Hepatocyte (in vitro differentiated cells): ENCODE results near the gene PHOX2A. TPM values are rescaled to one million over a fixed set of nuclear protein-coding genes. Genes with fewer than 3 reads are reported as not detected.

ENCODE experiments used
- DNase-seq: peaks from one replicate; pipeline ENCODE4 v3.0.0-alpha.2; 2016; ENCODE audit warnings: low spot score
- H2AFZ ChIP-seq: fragments of 200-600 bp; sonication (generic); 2 replicates; pipeline ENCODE4 v1.6.0; 2016; ENCODE audit warnings: antibody characterized with exemption, mild to moderate bottlenecking
- H3K27ac ChIP-seq: fragments of 200-600 bp; sonication (generic); 2 replicates; pipeline ENCODE4 v1.5.1; 2016; ENCODE audit warnings: mild to moderate bottlenecking
- H3K27me3 ChIP-seq: fragments of 200-600 bp; sonication (generic); 2 replicates; pipeline ENCODE4 v1.6.1; 2016
- H3K36me3 ChIP-seq: fragments of 200-600 bp; sonication (generic); replicated peaks from 2 replicates; pipeline ENCODE4 v1.5.1; 2016; ENCODE audit warnings: low read depth; ENCODE audit not compliant: insufficient read depth
- H3K4me1 ChIP-seq: fragments of 200-600 bp; sonication (generic); 2 replicates; pipeline ENCODE4 v1.5.1; 2016; ENCODE audit warnings: mild to moderate bottlenecking, moderate library complexity; ENCODE audit not compliant: insufficient read depth
- H3K4me2 ChIP-seq: fragments of 200-600 bp; sonication (generic); 2 replicates; pipeline ENCODE4 v1.6.0; 2016
- H3K4me3 ChIP-seq: fragments of 200-600 bp; sonication (generic); 2 replicates; pipeline ENCODE4 v1.5.1; 2016; ENCODE audit warnings: mild to moderate bottlenecking
- H3K79me2 ChIP-seq: fragments of 200-600 bp; sonication (generic); 2 replicates; pipeline ENCODE4 v1.6.0; 2017; ENCODE audit warnings: mild to moderate bottlenecking
- H3K9me2 ChIP-seq: fragments of 200-600 bp; sonication (generic); replicated peaks from 2 replicates; pipeline ENCODE4 v1.6.0; 2017; ENCODE audit warnings: mild to moderate bottlenecking; ENCODE audit not compliant: insufficient read depth
- H3K9me3 ChIP-seq: fragments of 200-600 bp; sonication (generic); 2 replicates; pipeline ENCODE4 v1.5.1; 2016; ENCODE audit warnings: low read depth, mild to moderate bottlenecking
- H4K20me1 ChIP-seq: fragments of 200-600 bp; sonication (generic); 2 replicates; pipeline ENCODE4 v1.6.0; 2016; ENCODE audit warnings: mild to moderate bottlenecking; ENCODE audit not compliant: insufficient read depth, poor library complexity, severe bottlenecking
- CTCF ChIP-seq: fragments of 200-600 bp; sonication (generic); IDR thresholded peaks from 2 replicates; pipeline ENCODE4 v1.5.1; 2016; ENCODE audit warnings: antibody characterized with exemption, mild to moderate bottlenecking; ENCODE audit not compliant: poor library complexity
- EZH2 ChIP-seq: fragments of 200-600 bp; sonication (generic); IDR thresholded peaks from 2 replicates; pipeline ENCODE4 v1.6.1; 2016; ENCODE audit warnings: antibody characterized with exemption, mild to moderate bottlenecking, borderline replicate concordance
- EZH2phosphoT487 ChIP-seq: fragments of 200-600 bp; sonication (generic); IDR thresholded peaks from one replicate; pipeline ENCODE4 v1.6.1; 2018; ENCODE audit warnings: antibody characterized with exemption, mild to moderate bottlenecking, low read depth, moderate library complexity; ENCODE audit not compliant: unreplicated experiment, severe bottlenecking
- WGBS: methylation state at CpG from one replicate; pipeline ENCODE4 v1.1.6; 2016; ENCODE audit warnings: low lambda C conversion rate; ENCODE audit errors: missing lambda C conversion rate; 5-methylcytosine and 5-hydroxymethylcytosine counted together
- polyA plus RNA-seq: library from polyadenylated mRNA; unstranded; fragments of >200 nt; fragmentation: Nextera tagmentation; extraction: Ambion mirVana; gene quantifications from 2 replicates; pipeline ENCODE4 v1.2.1, GENCODE V29; 2016
- total RNA-seq: library from RNA; depleted of rRNA; stranded (reverse); fragments of >200 nt; gene quantifications from 2 replicates; pipeline ENCODE4 v1.2.3, GENCODE V29; 2014

Gene PHOX2A
- total and polyA plus RNA-seq, 2 experiments from 2014 or later = not detected

DNA sequence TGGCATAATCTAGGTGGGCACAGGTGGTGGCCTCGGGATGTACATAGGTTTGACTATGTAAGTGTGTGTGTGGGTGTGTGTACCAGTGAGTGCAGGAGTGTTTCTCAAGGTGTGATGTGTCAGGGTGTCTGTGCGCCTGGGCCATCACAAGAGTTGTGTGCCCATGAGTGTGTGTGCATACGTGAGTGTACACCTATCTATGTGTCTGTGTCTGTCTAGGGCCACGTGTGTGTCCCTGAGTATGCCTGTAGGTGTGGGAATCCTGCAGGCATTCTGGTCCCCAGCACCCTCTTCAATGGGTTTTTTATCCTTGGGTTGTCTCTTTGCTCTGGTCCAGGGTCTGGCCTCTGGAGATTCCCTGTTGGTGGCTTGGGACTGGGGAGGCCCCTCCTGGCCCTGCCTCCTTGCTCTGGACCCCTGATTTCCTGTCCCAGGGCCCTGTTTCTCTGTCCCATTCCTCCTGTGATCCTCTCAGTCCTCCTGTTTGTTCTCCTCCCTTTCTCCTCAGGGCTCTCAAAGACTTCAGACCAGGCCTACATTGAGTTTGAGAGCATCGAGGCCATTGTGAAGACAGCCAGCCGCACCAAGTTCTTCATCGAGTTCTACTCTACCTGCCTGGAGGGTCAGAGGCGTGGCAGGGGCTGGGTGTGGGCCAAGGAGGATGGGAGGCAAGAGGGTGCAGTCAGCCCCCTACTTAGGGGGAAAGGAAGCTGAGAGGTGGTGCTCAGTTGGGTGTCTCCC, 10.0 kb downstream of the PHOX2A start:
- no peak overlapping the region for H3K4me3 ChIP-seq
- H3K9me3 ChIP-seq = no peaks in the 10 kb centered on the region
- peaks cover 7% of the 10 kb centered on the region for H3K27me3 ChIP-seq
- TF ChIP-seq EZH2 = no peak
- no peak for TF ChIP-seq CTCF
- no peak for TF ChIP-seq EZH2phosphoT487
- WGBS = 94% methylated on average over 8 of the region's 8 CpGs
- no peak overlapping the region for H2AFZ ChIP-seq
- H3K4me2 ChIP-seq = no peak overlapping the region
- H3K27ac ChIP-seq = no peak overlapping the region
- no peaks in the 10 kb centered on the region for H3K9me2 ChIP-seq
- no peaks in the 10 kb centered on the region for H3K79me2 ChIP-seq
- DNase-seq = no peak
- peaks cover 16% of the 10 kb centered on the region for H4K20me1 ChIP-seq
- peaks cover under 1% of the 10 kb centered on the region for H3K4me1 ChIP-seq
- H3K36me3 ChIP-seq = no peaks in the 10 kb centered on the region

DNA sequence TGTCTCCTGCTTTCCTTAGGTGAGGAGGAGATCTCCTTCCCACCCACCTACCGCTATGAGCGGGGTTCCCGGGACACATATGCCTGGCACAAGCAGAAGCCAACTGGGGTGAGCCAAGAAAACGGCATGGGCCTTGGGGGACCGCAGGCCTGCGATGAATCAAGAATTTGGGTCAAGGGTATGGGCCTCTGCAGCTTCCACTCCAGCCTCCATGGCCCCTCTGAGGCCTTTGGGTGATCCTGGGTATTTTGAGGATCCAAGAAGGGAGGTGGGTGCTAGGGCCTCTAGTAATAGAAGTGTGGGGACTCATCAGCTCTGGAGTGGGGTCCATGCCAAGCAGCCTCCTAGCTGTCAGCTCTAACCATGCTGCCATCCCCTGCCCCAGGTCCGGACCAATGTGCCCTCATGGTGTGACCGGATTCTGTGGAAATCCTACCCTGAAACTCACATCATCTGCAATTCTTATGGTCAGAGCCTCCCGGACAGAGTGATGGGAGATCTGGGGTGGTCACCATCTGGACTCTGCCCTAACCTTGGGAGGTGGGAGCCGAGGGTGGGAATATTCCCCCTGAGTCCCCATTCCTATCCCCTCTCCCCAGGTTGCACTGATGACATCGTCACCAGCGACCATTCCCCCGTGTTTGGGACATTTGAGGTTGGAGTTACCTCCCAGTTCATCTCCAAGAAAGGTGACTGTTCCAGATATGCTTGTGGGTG, 10.8 kb downstream of the PHOX2A start:
- 98% methylated on average over 12 of the region's 13 CpGs for WGBS
- peaks cover under 1% of the 10 kb centered on the region for H3K27me3 ChIP-seq
- H3K4me1 ChIP-seq = no peaks in the 10 kb centered on the region
- H3K4me2 ChIP-seq = no peak overlapping the region
- H4K20me1 ChIP-seq = peaks cover 16% of the 10 kb centered on the region
- H3K4me3 ChIP-seq = no peak overlapping the region
- H3K9me2 ChIP-seq = no peaks in the 10 kb centered on the region
- no peaks in the 10 kb centered on the region for H3K36me3 ChIP-seq
- no peak overlapping the region for H2AFZ ChIP-seq
- DNase-seq = peak; percentile 1
- no peaks in the 10 kb centered on the region for H3K9me3 ChIP-seq
- TF ChIP-seq EZH2phosphoT487 = no peak
- TF ChIP-seq EZH2 = no peak
- no peak for TF ChIP-seq CTCF
- H3K79me2 ChIP-seq = no peaks in the 10 kb centered on the region
- no peak overlapping the region for H3K27ac ChIP-seq

DNA sequence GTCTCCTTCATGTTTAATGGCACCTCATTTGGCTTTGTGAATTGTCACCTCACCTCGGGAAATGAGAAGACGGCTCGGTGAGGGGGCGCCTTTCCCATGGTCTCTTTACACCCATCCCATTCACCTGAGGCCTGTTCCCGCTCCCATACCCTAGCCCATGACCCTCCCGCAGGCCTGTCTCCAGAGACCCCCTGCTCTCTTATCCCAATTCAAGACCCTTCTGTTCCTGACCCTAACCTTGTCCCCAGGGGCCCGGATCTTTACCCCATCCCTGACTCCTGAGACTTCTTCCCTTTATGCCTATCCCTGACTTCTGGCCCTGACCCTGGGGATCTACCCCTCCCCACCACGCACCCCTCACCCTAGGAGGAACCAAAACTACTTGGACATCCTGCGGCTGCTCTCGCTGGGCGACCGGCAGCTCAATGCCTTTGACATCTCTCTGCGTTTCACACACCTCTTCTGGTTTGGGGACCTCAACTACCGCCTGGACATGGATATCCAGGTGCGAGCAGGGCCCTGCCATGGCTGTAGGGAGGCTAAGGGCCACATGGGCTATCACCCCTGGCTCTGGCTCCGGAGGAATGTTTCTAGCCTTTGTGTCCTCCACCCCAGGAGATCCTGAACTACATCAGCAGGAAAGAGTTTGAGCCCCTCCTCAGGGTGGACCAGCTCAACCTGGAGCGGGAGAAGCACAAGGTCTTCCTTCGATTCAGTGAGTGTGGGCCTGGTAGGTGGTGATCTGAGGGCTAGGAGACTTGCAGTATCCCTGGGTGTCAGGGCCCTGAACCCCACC, 11.5 kb downstream of the PHOX2A start:
- H3K79me2 ChIP-seq = peaks cover 4% of the 10 kb centered on the region
- H3K27me3 ChIP-seq = no peaks in the 10 kb centered on the region
- no peak overlapping the region for H2AFZ ChIP-seq
- H3K4me3 ChIP-seq = no peak overlapping the region
- H4K20me1 ChIP-seq = peaks cover 22% of the 10 kb centered on the region
- H3K9me2 ChIP-seq = no peaks in the 10 kb centered on the region
- DNase-seq = no peak
- no peaks in the 10 kb centered on the region for H3K36me3 ChIP-seq
- H3K4me1 ChIP-seq = no peaks in the 10 kb centered on the region
- no peaks in the 10 kb centered on the region for H3K9me3 ChIP-seq
- no peak overlapping the region for H3K4me2 ChIP-seq
- 96% methylated on average over 18 of the region's 18 CpGs for WGBS
- no peak overlapping the region for H3K27ac ChIP-seq
- TF ChIP-seq EZH2phosphoT487 (no peak), EZH2 (no peak), CTCF (no peak)
